Heart left ventricle (tissue), 16 donors: ENCODE data around the gene TMEM242. TPM values are rescaled to one million over a fixed set of nuclear protein-coding genes. Genes with fewer than 3 reads are reported as not detected.

Experiments
- ATAC-seq, 4 donors: fragments of 200-7000 bp; cut with Tn5 transposase; one replicate each; pipeline ENCODE4 v1.9.1; 2020 to 2022; ENCODE audit warnings: moderate library complexity in 4 of 4, mild to moderate bottlenecking in 3 of 4, moderate number of reproducible peaks in 1 of 4
- DNase-seq, 5 donors: peaks; one replicate each; pipeline ENCODE4 v3.0.0-alpha.2; 2020
- H3K27ac ChIP-seq, 12 donors: fragments of 200-600 bp; sonication (generic) in 4 of 12; one replicate each; pipeline versions ENCODE4 v1.5.0 to v1.8.0; 2016 to 2022; ENCODE audit warnings: mild to moderate bottlenecking in 2 of 12
- H3K27me3 ChIP-seq, 9 donors: fragments of 200-600 bp; sonication (generic) in 2 of 9; one replicate each; pipeline versions ENCODE4 v1.5.1 to v1.8.0; 2016 to 2022; ENCODE audit warnings: mild to moderate bottlenecking in 3 of 9
- H3K36me3 ChIP-seq, 9 donors: fragments of 200-600 bp; sonication (generic) in 2 of 9; one replicate each; pipeline versions ENCODE4 v1.5.0 to v1.8.0; 2018 to 2022; ENCODE audit warnings: mild to moderate bottlenecking in 2 of 9
- H3K4me1 ChIP-seq, 12 donors: fragments of 200-600 bp; sonication (generic) in 4 of 12; one replicate each; pipeline versions ENCODE4 v1.5.0 to v1.8.0; 2016 to 2022; ENCODE audit warnings: mild to moderate bottlenecking in 3 of 12
- H3K4me3 ChIP-seq, 12 donors: fragments of 200-600 bp; sonication (generic) in 4 of 12; one replicate each; pipeline versions ENCODE4 v1.5.0 to v1.8.0; 2017 to 2022; ENCODE audit warnings: mild to moderate bottlenecking in 9 of 12, moderate library complexity in 4 of 12
- H3K9me3 ChIP-seq, 12 donors: fragments of 200-600 bp; sonication (generic) in 4 of 12; one replicate each; pipeline versions ENCODE4 v1.5.0 to v1.8.0; 2016 to 2022; ENCODE audit warnings: mild to moderate bottlenecking in 1 of 12
- POLR2A ChIP-seq, 2 donors: fragments of 450-650 bp; IDR thresholded peaks; one replicate each; pipeline ENCODE4 v1.6.1; 2017; ENCODE audit warnings: antibody characterized with exemption in 2 of 2, mild to moderate bottlenecking in 2 of 2, moderate library complexity in 2 of 2
- WGBS, 4 donors: extraction: QIAGEN DNeasy Blood & Tissue Kit in 2 of 4; methylation state at CpG; one replicate each; pipeline versions ENCODE4 v1.1.5 to v1.1.7; 2013 to 2018; 5-methylcytosine and 5-hydroxymethylcytosine counted together
- intact Hi-C, 10 donors: fragments of 100-400 bp; cut with DNase I; formaldehyde crosslinking; loops; one replicate each; pipeline versions ENCODE4 v1.11.1 to v1.14.2; 2022
- polyA plus RNA-seq, 2 donors: library from polyadenylated mRNA; stranded (reverse); fragments of 200-250 nt; gene quantifications; one replicate each; pipeline ENCODE4 v1.2.3, GENCODE V29; 2013
- total RNA-seq, 9 donors: library from RNA; depleted of rRNA in 2 of 9; stranded (reverse); fragments of >200 nt in 2 of 9; fragmentation: NEBNext Ultra II Directional in 3 of 9; extraction: Animal tissue kit (Norgen Biotek cat#: 25700) in 3 of 9; gene quantifications; one replicate each; pipeline versions ENCODE4 v1.1.0 to v1.2.4, GENCODE V29; 2016 to 2023
- TF ChIP-seq, protein P1 (sequence below), 12 donors: fragments of 200-600 bp; sonication (generic) in 4 of 12; IDR thresholded peaks; one replicate each; pipeline versions ENCODE4 v1.5.0 to v1.8.0; 2018 to 2022; ENCODE audit warnings: antibody characterized with exemption in 12 of 12, mild to moderate bottlenecking in 5 of 12
- donor health status: ischemic (EF 13 %, LVEDD 7.1; RV severe dilation, severe dysfunction).
- donor health status: healthy with polysubstance abuse.
- donor health status: DM: no; HTN: yes; CAD: no.
- donor health status: DM: no; HTN: no; CAD: no.
- donor health status: ischemic (EF 25% LVEDD 6.9; RV normal size, moderate dysfunction).
- donor health status: ischemic (EF 25% LVEDD 5.7; RV mildly dilated, moderate dysfunction).
- donor health status: healthy.
- donor health status: DM: yes; HTN: yes; CAD: no.
- donor health status: ischemic (EF 35%, LVEDD 5.7; RV mildly dilated, moderate dysfunction).
- donor health status: nonischemic (EF 11% LVEDD 7.7; RV severe dilation, severe dysfunction).
- donor health status: DM: yes; HTN: yes; CAD: no.
- donor health status: PGD.
- donor health status: ischemic (EF 29% LVEDD 5.4; RV normal size, mild dysfunction).
- donor health status: nonischemic (EF 23%, LVEDD 6.1; RV moderate dilation, normal function).

Gene TMEM242
- total and polyA plus RNA-seq, 11 donors, result 5.9 to 18.3 (median 13.2) TPM

DNA sequence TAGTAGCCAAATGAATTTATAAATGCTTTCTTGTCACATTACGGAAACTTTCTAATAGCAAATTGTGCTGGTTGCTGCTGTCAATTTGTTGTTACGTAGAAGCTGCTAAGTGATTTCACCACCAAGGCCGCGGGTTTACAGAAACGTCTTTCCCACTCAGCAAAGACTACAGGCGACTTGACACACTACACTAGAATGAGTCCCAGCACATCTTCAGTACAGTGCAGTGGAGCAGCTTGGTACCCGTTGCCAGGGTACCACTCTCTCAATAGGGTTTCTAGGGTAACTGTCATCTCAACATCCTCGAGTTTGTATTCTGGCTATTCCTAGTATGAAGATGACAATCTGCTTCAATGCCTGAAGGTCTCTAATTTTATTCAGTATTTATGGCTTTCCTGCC is 35.0 kb upstream of the TMEM242 start:
- H3K36me3 ChIP-seq, result no peaks in the 10 kb centered on the region
- no peak overlapping the region for H3K4me3 ChIP-seq
- no peaks in the 10 kb centered on the region for H3K27me3 ChIP-seq
- no peaks in the 10 kb centered on the region for H3K4me1 ChIP-seq
- WGBS, 4 donors, result 86 to 88% (median 87%) methylated on average over 8 of the region's 8 CpGs
- intact Hi-C loops, result no loop called here
- no peak overlapping the region for H3K27ac ChIP-seq
- DNase-seq (no peak), ATAC-seq (no peak)
- TF ChIP-seq, protein P1, sequence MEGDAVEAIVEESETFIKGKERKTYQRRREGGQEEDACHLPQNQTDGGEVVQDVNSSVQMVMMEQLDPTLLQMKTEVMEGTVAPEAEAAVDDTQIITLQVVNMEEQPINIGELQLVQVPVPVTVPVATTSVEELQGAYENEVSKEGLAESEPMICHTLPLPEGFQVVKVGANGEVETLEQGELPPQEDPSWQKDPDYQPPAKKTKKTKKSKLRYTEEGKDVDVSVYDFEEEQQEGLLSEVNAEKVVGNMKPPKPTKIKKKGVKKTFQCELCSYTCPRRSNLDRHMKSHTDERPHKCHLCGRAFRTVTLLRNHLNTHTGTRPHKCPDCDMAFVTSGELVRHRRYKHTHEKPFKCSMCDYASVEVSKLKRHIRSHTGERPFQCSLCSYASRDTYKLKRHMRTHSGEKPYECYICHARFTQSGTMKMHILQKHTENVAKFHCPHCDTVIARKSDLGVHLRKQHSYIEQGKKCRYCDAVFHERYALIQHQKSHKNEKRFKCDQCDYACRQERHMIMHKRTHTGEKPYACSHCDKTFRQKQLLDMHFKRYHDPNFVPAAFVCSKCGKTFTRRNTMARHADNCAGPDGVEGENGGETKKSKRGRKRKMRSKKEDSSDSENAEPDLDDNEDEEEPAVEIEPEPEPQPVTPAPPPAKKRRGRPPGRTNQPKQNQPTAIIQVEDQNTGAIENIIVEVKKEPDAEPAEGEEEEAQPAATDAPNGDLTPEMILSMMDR (IDR thresholded peaks at IDR 0.05), result no peak
- TF ChIP-seq POLR2A (IDR thresholded peaks at IDR 0.05), result no peak
- no peaks in the 10 kb centered on the region for H3K9me3 ChIP-seq

DNA sequence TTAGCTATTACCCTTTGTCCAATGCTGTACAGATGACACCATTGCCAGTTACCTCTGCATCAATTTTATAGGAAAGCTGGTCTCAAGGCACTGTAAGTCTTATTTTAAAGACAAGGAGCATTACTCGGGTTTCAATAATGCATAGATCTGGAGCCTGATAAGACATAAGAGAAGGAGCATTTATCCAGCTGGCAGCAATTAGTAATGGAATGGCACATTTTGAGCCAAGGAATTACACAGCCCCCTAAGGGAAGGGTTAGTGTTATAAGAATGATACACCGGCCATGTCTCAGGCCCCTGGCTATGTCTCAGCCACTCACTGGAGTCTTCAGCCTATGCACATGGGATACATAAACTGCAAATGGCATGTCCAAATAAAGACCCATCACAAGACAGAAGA is 23.1 kb upstream of the TMEM242 start:
- Histone ChIP-seq H3K36me3 (no peaks in the 10 kb centered on the region), H3K27ac (no peak overlapping the region), H3K4me1 (no peaks in the 10 kb centered on the region), H3K27me3 (no peaks in the 10 kb centered on the region), H3K4me3 (no peak overlapping the region), H3K9me3 (peaks cover 0 to 11% (median 0%) of the 10 kb centered on the region in 12 donors)
- intact Hi-C loops, result no loop called here
- TF ChIP-seq POLR2A (IDR thresholded peaks at IDR 0.05), result no peak
- TF ChIP-seq, protein P1 (IDR thresholded peaks at IDR 0.05), result no peak
- 81 to 91% (median 83%) methylated on average over 2 of the region's 2 CpGs for WGBS, 4 donors
- no peak for DNase-seq
- no peak for ATAC-seq

DNA sequence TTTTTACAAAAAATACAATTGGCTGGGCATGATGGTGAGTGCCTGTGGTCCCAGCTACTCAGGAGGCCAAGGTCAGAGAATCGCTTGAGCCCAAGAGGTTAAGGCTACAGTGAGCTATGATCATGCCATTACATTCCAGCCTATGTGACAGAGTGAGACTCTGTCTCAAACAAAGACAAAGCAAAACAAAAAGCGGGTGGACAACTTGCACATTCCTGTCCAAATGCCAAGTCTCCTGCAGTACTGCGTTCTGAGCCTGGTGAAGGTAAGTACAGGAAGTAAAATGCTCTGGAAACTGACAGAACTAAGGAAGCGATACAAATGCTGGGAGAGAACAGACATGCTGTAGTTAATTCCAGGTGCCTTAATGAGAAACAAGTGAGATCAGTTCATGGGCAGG is 20.4 kb upstream of the TMEM242 start:
- DNase-seq (no peak), ATAC-seq (no peak)
- Histone ChIP-seq H3K27ac (no peak overlapping the region), H3K36me3 (no peaks in the 10 kb centered on the region), H3K27me3 (no peaks in the 10 kb centered on the region), H3K4me3 (no peak overlapping the region), H3K9me3 (no peaks in the 10 kb centered on the region), H3K4me1 (no peaks in the 10 kb centered on the region)
- TF ChIP-seq, protein P1 (IDR thresholded peaks at IDR 0.05), result no peak
- 55 to 68% (median 62%) methylated on average over 4 of the region's 4 CpGs for WGBS, 4 donors
- intact Hi-C loops, result no loop called here

DNA sequence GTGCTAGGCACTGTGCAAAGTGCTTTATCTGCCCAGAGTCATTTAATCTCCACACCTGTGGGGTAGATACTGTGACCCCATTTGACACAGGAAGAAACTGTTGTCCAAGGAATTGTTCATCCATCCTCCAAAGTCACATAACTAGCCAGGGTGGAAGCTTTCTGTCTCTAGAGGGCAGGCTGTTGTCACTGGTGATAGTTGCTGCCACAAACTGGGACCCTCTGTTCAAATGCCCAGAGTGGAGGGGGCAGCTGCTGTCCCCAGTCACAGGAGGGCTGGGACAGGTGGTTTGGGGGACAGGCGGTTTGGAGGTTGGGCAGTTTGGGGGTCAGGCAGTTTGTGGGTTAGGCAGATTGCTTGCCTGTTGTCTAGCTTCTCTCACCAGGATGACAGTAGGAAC is 16.1 kb upstream of the TMEM242 start:
- no peaks in the 10 kb centered on the region for H3K36me3 ChIP-seq
- no peak for ATAC-seq
- intact Hi-C loops, result loop anchor here in 1 of 10 donors (10.0 kb wide), 1 partner anchor 95 kb away; no protein-coding TSS in a partner anchor
- no peaks in the 10 kb centered on the region for H3K4me1 ChIP-seq
- TF ChIP-seq POLR2A (IDR thresholded peaks at IDR 0.05), result no peak
- TF ChIP-seq, protein P1 (IDR thresholded peaks at IDR 0.05), result no peak
- 89 to 94% (median 92%) methylated on average over 1 of the region's 1 CpG for WGBS, 4 donors
- H3K27ac ChIP-seq, result no peak overlapping the region
- H3K4me3 ChIP-seq, result no peak overlapping the region
- H3K9me3 ChIP-seq, result no peaks in the 10 kb centered on the region
- no peaks in the 10 kb centered on the region for H3K27me3 ChIP-seq
- DNase-seq, result no peak
